ENCODE measurements around the gene TBC1D10A.
A peak's percentile ranks its signal among the peaks of the same experiment; 100 is the strongest.
"Not testable (repeated sequence)": the region's sequence is repeated elsewhere in the genome, so short reads cannot be mapped to it uniquely, and the experiment has no call there.

TBC1D10A gene

GRCh38 chr22:30340911-30341685 is 14.4 kb upstream of the TBC1D10A start:
- FAIRE-seq: no peak

DNA sequence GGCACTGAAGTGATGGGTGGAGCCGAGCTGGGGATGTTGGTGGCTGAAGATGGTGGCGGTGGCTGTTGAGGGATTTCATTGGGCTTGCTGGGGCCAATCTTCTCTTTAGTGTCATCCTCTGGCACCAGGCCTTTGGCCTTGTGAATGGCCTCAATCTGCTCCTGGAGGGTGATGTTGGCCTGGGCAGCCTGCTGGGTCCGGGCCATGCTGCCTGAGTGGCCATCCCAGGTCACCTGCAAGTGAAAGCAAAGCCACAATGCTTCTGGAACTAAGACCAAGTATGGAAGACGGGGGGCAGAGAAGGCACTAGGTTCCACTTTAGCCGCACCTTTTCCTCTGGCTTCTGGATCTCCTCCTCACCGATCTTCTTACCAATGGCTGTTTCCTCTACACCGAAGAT is 12.1 kb upstream of the TBC1D10A start:
- TF ChIP-seq POLR2AphosphoS5 (IDR thresholded peaks at IDR 0.05; ENCODE audit: low read depth, low read length): no peak
- TF ChIP-seq TAF1 (IDR thresholded peaks at IDR 0.05; ENCODE audit: borderline replicate concordance, low read depth, low read length): no peak
- TF ChIP-seq POLR2A (IDR thresholded peaks at IDR 0.05; ENCODE audit: low read depth, low read length): no peak
- DNase-seq (ENCODE audit: insufficient read length) (no peak), FAIRE-seq (no peak)

More at GRCh38 chr22:30340911-30341685, 14.4 kb upstream of the TBC1D10A start:
- DNase-seq (ENCODE audit: insufficient read length): no peak
- TF ChIP-seq POLR2AphosphoS5 (IDR thresholded peaks at IDR 0.05; ENCODE audit: low read depth, low read length) (no peak), TAF1 (IDR thresholded peaks at IDR 0.05; ENCODE audit: borderline replicate concordance, low read depth, low read length) (no peak), POLR2A (IDR thresholded peaks at IDR 0.05; ENCODE audit: low read depth, low read length) (0 out of 2 replicates have a peak, but pooled peaks have one; percentile 23)

- not testable (repeated sequence) for FAIRE-seq; DNase-seq (ENCODE audit: insufficient read length)
These were observed 11.6 kb upstream of the TBC1D10A start for GRCh38 chr22:30338341-30338740.

- DNase-seq (ENCODE audit: insufficient read length) (no peak), FAIRE-seq (no peak)
- no peak for TF ChIP-seq TAF1 (IDR thresholded peaks at IDR 0.05; ENCODE audit: borderline replicate concordance, low read depth, low read length)
- no peak for TF ChIP-seq POLR2AphosphoS5 (IDR thresholded peaks at IDR 0.05; ENCODE audit: low read depth, low read length)
- no peak for TF ChIP-seq POLR2A (IDR thresholded peaks at IDR 0.05; ENCODE audit: low read depth, low read length)
These were observed 10.7 kb upstream of the TBC1D10A start for GRCh38 chr22:30337461-30337778.

GRCh38 chr22:30336752-30337460 is 10.2 kb upstream of the TBC1D10A start:
- FAIRE-seq: no peak
- DNase-seq (ENCODE audit: insufficient read length): no peak
- no peak for TF ChIP-seq POLR2A (IDR thresholded peaks at IDR 0.05; ENCODE audit: low read depth, low read length)

DNA sequence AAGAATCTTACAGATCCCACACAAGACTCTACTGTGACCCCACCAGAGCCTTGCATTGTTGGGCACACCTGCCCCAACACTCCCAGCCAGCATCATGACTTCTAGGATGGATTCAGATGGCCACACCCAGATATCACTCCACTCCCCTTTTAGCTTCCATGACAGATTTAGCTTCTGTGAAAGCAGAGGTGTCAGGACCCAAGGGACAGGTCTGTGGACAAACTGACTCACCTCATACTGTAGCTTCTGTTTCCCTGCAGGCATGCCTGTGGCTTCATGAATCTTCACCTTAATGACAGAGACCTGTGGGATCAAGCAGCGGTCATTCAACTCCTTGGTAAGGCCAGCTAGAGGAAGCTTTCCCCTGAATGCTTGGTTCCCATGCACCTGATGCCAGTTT is 8.5 kb upstream of the TBC1D10A start:
- TF ChIP-seq POLR2A (IDR thresholded peaks at IDR 0.05; ENCODE audit: low read depth, low read length): no peak
- TF ChIP-seq TAF1 (IDR thresholded peaks at IDR 0.05; ENCODE audit: borderline replicate concordance, low read depth, low read length): no peak
- no peak for TF ChIP-seq POLR2AphosphoS5 (IDR thresholded peaks at IDR 0.05; ENCODE audit: low read depth, low read length)
- no peak for FAIRE-seq

DNA sequence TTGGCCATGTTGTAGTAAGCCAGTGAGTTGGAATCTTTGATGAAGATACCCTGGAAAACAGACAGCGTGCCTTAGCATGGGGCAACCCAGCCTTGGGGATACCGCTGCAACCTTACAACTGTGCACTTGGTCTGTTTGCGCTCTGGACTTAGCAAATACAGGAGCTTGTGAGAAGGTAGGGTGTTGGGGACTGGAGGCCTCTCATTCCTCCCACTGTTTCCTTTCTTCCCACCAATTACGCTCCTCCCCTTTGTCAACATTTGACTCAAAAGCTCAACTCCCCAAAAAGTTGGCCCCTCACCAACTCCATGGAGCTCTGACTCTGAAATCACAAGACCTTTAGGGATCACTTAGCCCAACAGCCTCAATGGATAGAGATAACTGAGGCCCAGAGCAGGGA is 7.9 kb upstream of the TBC1D10A start:
- no peak for FAIRE-seq
- DNase-seq (ENCODE audit: insufficient read length): no peak
- TF ChIP-seq TAF1 (IDR thresholded peaks at IDR 0.05; ENCODE audit: borderline replicate concordance, low read depth, low read length) (no peak), POLR2AphosphoS5 (IDR thresholded peaks at IDR 0.05; ENCODE audit: low read depth, low read length) (no peak), POLR2A (IDR thresholded peaks at IDR 0.05; ENCODE audit: low read depth, low read length) (no peak)

More for the DNA sequence above, 8.5 kb upstream of the TBC1D10A start:
- no peak for DNase-seq (ENCODE audit: insufficient read length)

GRCh38 chr22:30333707-30334087 is 7.0 kb upstream of the TBC1D10A start:
- DNase-seq (ENCODE audit: insufficient read length) (no peak), FAIRE-seq (no peak)
- no peak for TF ChIP-seq POLR2A (IDR thresholded peaks at IDR 0.05; ENCODE audit: low read depth, low read length)
- no peak for TF ChIP-seq TAF1 (IDR thresholded peaks at IDR 0.05; ENCODE audit: borderline replicate concordance, low read depth, low read length)
- no peak for TF ChIP-seq POLR2AphosphoS5 (IDR thresholded peaks at IDR 0.05; ENCODE audit: low read depth, low read length)

DNA sequence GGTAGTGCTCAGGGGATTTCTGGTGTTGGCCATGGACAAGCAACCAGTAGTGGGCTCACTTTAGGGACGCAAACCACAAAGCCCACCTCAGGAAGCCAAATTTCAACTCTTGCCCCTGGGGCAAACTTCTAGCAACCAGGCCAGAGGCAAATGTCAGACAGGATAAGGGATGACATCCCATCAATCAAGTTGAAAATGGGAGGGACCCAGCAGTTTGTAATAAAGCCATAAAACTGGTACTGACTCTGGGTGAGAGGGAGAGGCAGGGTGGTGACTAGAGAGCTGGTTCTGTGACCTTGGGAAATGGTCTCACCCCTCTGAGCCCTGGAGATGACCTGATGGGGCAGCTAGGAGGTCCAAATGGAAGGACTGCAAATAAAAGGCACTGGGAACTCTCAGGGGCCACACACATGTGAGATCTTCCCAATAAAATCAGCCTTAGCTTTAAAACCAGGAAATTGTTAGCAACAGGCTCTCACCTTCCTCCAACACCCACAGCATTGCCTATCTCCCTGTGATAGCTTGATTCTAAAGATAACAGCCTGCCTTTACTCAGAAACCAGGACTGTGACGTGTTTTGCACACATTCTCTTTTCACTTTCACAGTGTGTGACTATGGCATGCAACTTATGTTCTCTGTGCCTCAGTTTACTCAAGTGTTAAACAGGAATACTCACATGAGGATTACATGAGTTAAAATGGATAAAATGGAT is 6.4 kb upstream of the TBC1D10A start:
- FAIRE-seq: no peak

GRCh38 chr22:30332551-30332950 is 5.8 kb upstream of the TBC1D10A start:
- DNase-seq (ENCODE audit: insufficient read length) (no peak), FAIRE-seq (no peak)
- TF ChIP-seq POLR2A (IDR thresholded peaks at IDR 0.05; ENCODE audit: low read depth, low read length): no peak
- peak; percentile 14; the same call in 1 of the 2 replicates for TF ChIP-seq POLR2AphosphoS5 (IDR thresholded peaks at IDR 0.05; ENCODE audit: low read depth, low read length)
- TF ChIP-seq TAF1 (IDR thresholded peaks at IDR 0.05; ENCODE audit: borderline replicate concordance, low read depth, low read length): no peak

More for the DNA sequence above, 6.4 kb upstream of the TBC1D10A start:
- TF ChIP-seq POLR2AphosphoS5 (IDR thresholded peaks at IDR 0.05; ENCODE audit: low read depth, low read length) (no peak; the same call in 1 of the 2 replicates), POLR2A (IDR thresholded peaks at IDR 0.05; ENCODE audit: low read depth, low read length) (0 out of 2 replicates have a peak, but pooled peaks have one; percentile 2)
- DNase-seq (ENCODE audit: insufficient read length): no peak

DNA sequence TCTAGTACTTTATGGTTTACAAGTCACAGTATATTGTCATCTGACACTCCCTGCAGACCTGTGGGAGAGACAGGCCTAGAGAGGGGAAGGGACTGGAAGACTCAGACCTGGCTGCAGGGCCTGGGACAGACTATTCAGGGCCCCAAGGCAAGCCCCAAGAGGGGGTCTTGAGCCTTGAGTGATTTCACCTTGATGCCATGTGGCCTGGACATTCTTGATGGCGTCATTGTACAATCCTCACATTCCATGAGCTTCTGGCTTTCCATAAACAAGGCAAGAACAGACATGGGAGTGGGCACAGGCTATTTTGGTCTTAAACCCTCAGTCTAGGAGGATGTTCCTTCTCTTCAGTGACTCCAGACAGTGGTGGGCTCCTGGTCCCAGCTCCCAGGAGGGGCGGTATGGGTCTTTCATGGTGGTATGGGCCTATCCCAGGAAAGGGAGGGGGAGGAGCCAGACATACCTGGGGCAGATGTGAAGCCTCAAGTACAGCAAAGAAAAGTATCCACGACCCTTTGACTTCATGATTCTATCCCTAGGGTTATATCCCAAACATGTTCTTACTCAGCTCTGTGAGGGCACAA is 1.8 kb upstream of the TBC1D10A start:
- no peak for FAIRE-seq
- no peak for TF ChIP-seq TAF1 (IDR thresholded peaks at IDR 0.05; ENCODE audit: borderline replicate concordance, low read depth, low read length)
- no peak for TF ChIP-seq POLR2AphosphoS5 (IDR thresholded peaks at IDR 0.05; ENCODE audit: low read depth, low read length)
- TF ChIP-seq POLR2A (IDR thresholded peaks at IDR 0.05; ENCODE audit: low read depth, low read length): no peak
- DNase-seq (ENCODE audit: insufficient read length): no peak

Data from GM12892 (cell line).